Activated CD8-positive, alpha-beta memory T cell treated with anti-CD3 and anti-CD28 coated beads, Interleukin-2, amount 10 ng/mL, durations not matched to agents 7 days and 5 days (primary cell): Measurements from ENCODE around the gene TEN1. TPM values are rescaled to one million over a fixed set of nuclear protein-coding genes. Genes with fewer than 3 reads are reported as not detected.
A peak's percentile ranks its signal among the peaks of the same experiment; 100 is the strongest.

Experiments used
- ATAC-seq: fragments of 150-1000 bp; cut with Tn5 transposase; one replicate; pipeline ENCODE4 v1.10.0; 2021; ENCODE audit warnings: moderate library complexity
- CTCF ChIA-PET: fragments of 350-600 bp; sonication (Branson Sonifier 250); formaldehyde crosslinking; loops from one replicate; lab custom pipeline; 2021; ENCODE audit warnings: antibody characterized with exemption; lab: Charles Lee
- DNase-seq: peaks from one replicate; pipeline ENCODE4 v3.0.0-alpha.2; 2020
- H3K27ac Mint-ChIP-seq: one replicate; pipeline ENCODE4 v1.8.0; 2021; ENCODE audit warnings: mild to moderate bottlenecking, mixed read lengths
- H3K27me3 Mint-ChIP-seq: one replicate; pipeline ENCODE4 v1.8.0; 2021; ENCODE audit warnings: mixed read lengths
- H3K36me3 Mint-ChIP-seq: one replicate; pipeline ENCODE4 v1.8.0; 2021; ENCODE audit warnings: mild to moderate bottlenecking, mixed read lengths
- H3K4me1 Mint-ChIP-seq: one replicate; pipeline ENCODE4 v1.8.0; 2021; ENCODE audit warnings: mixed read lengths
- H3K4me3 Mint-ChIP-seq: one replicate; pipeline ENCODE4 v1.8.0; 2021; ENCODE audit warnings: mild to moderate bottlenecking, moderate library complexity, mixed read lengths
- H3K9me3 Mint-ChIP-seq: one replicate; pipeline ENCODE4 v1.8.0; 2022; ENCODE audit warnings: low read depth, mixed read lengths
- total RNA-seq, 2 experiments: library from RNA; stranded (reverse); gene quantifications; one replicate each; pipeline ENCODE4 v1.2.3, GENCODE V29; 2021

TEN1 gene
- total RNA-seq, 2 experiments from 2014 or later, result 13.3 to 15.1 TPM

GRCh38 chr17:76013377-76013932 is 34.4 kb downstream of the TEN1 start:
- no peak overlapping the region for H3K27ac Mint-ChIP-seq
- no peak overlapping the region for H3K4me3 Mint-ChIP-seq
- H3K27me3 Mint-ChIP-seq, result no peaks in the 10 kb centered on the region

GRCh38 chr17:76014100-76014924 is 35.3 kb downstream of the TEN1 start:
- Mint-ChIP-seq H3K27me3 (no peaks in the 10 kb centered on the region), H3K27ac (no peak overlapping the region), H3K4me1 (peaks cover 4% of the 10 kb centered on the region), H3K9me3 (no peaks in the 10 kb centered on the region), H3K36me3 (no peaks in the 10 kb centered on the region), H3K4me3 (no peak overlapping the region)
- ATAC-seq, result peak; percentile 98
- CTCF ChIA-PET, result interaction anchor here (0.6 to 9.9 kb wide), 79 partner anchors 14 to 598 kb away, joined by 3 to 135 read pairs (median 5); partner anchors contain the start of genes CDK3, EXOC7, FOXJ1 and PRPSAP1
- peak; percentile 85 for DNase-seq

More at GRCh38 chr17:76013377-76013932, 34.4 kb downstream of the TEN1 start:
- DNase-seq (no peak), ATAC-seq (no peak)
- CTCF ChIA-PET, result interaction anchor here (0.6 to 9.9 kb wide), 58 partner anchors 13 to 599 kb away, joined by 3 to 135 read pairs (median 5); partner anchors contain the start of genes CDK3, EXOC7, FOXJ1 and PRPSAP1
- Mint-ChIP-seq H3K9me3 (no peaks in the 10 kb centered on the region), H3K4me1 (peaks cover 4% of the 10 kb centered on the region), H3K36me3 (no peaks in the 10 kb centered on the region)

GRCh38 chr17:76014925-76015261 is 35.9 kb downstream of the TEN1 start:
- no peak for DNase-seq
- Mint-ChIP-seq H3K4me1 (peaks cover 6% of the 10 kb centered on the region), H3K27me3 (no peaks in the 10 kb centered on the region), H3K36me3 (no peaks in the 10 kb centered on the region), H3K9me3 (no peaks in the 10 kb centered on the region), H3K27ac (no peak overlapping the region), H3K4me3 (no peak overlapping the region)
- CTCF ChIA-PET, result interaction anchor here (0.7 to 9.9 kb wide), 56 partner anchors 14 to 383 kb away, joined by 3 to 135 read pairs (median 5); partner anchors contain the start of genes CDK3, EXOC7, FOXJ1 and PRPSAP1
- ATAC-seq, result no peak

GRCh38 chr17:76017481-76018339 is 38.7 kb downstream of the TEN1 start:
- CTCF ChIA-PET, result interaction anchor here (1.0 to 9.9 kb wide), 5 partner anchors 10 to 91 kb away, joined by 3 to 135 read pairs (median 6); partner anchors contain the start of gene CDK3
- H3K27me3 Mint-ChIP-seq, result no peaks in the 10 kb centered on the region
- H3K4me3 Mint-ChIP-seq, result no peak overlapping the region
- ATAC-seq (no peak), DNase-seq (no peak)
- peaks cover 6% of the 10 kb centered on the region for H3K4me1 Mint-ChIP-seq
- no peak overlapping the region for H3K27ac Mint-ChIP-seq
- no peaks in the 10 kb centered on the region for H3K36me3 Mint-ChIP-seq
- no peaks in the 10 kb centered on the region for H3K9me3 Mint-ChIP-seq

GRCh38 chr17:76018340-76018680 is 39.3 kb downstream of the TEN1 start:
- Mint-ChIP-seq H3K4me3 (no peak overlapping the region), H3K4me1 (peaks cover 6% of the 10 kb centered on the region)

GRCh38 chr17:76018801-76019200 is 39.8 kb downstream of the TEN1 start:
- DNase-seq (no peak), ATAC-seq (no peak)
- no peaks in the 10 kb centered on the region for H3K27me3 Mint-ChIP-seq
- H3K4me1 Mint-ChIP-seq, result peaks cover 6% of the 10 kb centered on the region
- CTCF ChIA-PET, result interaction anchor here (0.8 to 9.9 kb wide), 8 partner anchors 8 to 282 kb away, joined by 3 to 135 read pairs (median 4); partner anchors contain the start of genes CDK3 and EXOC7
- H3K27ac Mint-ChIP-seq, result no peak overlapping the region
- no peak overlapping the region for H3K4me3 Mint-ChIP-seq
- no peaks in the 10 kb centered on the region for H3K36me3 Mint-ChIP-seq
- no peaks in the 10 kb centered on the region for H3K9me3 Mint-ChIP-seq

More at GRCh38 chr17:76018340-76018680, 39.3 kb downstream of the TEN1 start:
- Mint-ChIP-seq H3K9me3 (no peaks in the 10 kb centered on the region), H3K36me3 (no peaks in the 10 kb centered on the region), H3K27me3 (no peaks in the 10 kb centered on the region), H3K27ac (no peak overlapping the region)
- CTCF ChIA-PET, result interaction anchor here (1.0 to 9.9 kb wide), 6 partner anchors 12 to 113 kb away, joined by 3 to 135 read pairs (median 10); partner anchors contain the start of gene CDK3
- no peak for DNase-seq
- ATAC-seq, result no peak

- H3K4me3 Mint-ChIP-seq, result no peak overlapping the region
- CTCF ChIA-PET, result interaction anchor here (0.8 to 9.9 kb wide), 9 partner anchors 9 to 281 kb away, joined by 3 to 135 read pairs (median 4); partner anchors contain the start of genes CDK3 and EXOC7
Measured at GRCh38 chr17:76019833-76020467, 40.9 kb downstream of the TEN1 start.

GRCh38 chr17:76022285-76022684 is 43.2 kb downstream of the TEN1 start:
- H3K36me3 Mint-ChIP-seq, result no peaks in the 10 kb centered on the region
- H3K9me3 Mint-ChIP-seq, result no peaks in the 10 kb centered on the region
- H3K27ac Mint-ChIP-seq, result no peak overlapping the region
- peaks cover 2% of the 10 kb centered on the region for H3K4me1 Mint-ChIP-seq
- ATAC-seq (no peak), DNase-seq (no peak)
- CTCF ChIA-PET, result no interaction called here
- no peaks in the 10 kb centered on the region for H3K27me3 Mint-ChIP-seq
- no peak overlapping the region for H3K4me3 Mint-ChIP-seq

More at GRCh38 chr17:76019833-76020467, 40.9 kb downstream of the TEN1 start:
- Mint-ChIP-seq H3K27ac (no peak overlapping the region), H3K27me3 (no peaks in the 10 kb centered on the region), H3K9me3 (no peaks in the 10 kb centered on the region), H3K4me1 (peaks cover 2% of the 10 kb centered on the region), H3K36me3 (no peaks in the 10 kb centered on the region)
- ATAC-seq, result no peak
- DNase-seq, result no peak

GRCh38 chr17:76022973-76023899 is 44.2 kb downstream of the TEN1 start:
- H3K4me3 Mint-ChIP-seq, result no peak overlapping the region

GRCh38 chr17:76023900-76024237 is 44.8 kb downstream of the TEN1 start:
- ATAC-seq (no peak), DNase-seq (no peak)
- H3K27ac Mint-ChIP-seq, result no peak overlapping the region
- CTCF ChIA-PET, result interaction anchor here (0.9 kb wide), 1 partner anchor 18 kb away, joined by 4 read pairs; no protein-coding TSS in a partner anchor
- H3K4me3 Mint-ChIP-seq, result no peak overlapping the region
- no peaks in the 10 kb centered on the region for H3K9me3 Mint-ChIP-seq
- peaks cover 2% of the 10 kb centered on the region for H3K4me1 Mint-ChIP-seq
- H3K27me3 Mint-ChIP-seq, result no peaks in the 10 kb centered on the region
- no peaks in the 10 kb centered on the region for H3K36me3 Mint-ChIP-seq

More at GRCh38 chr17:76022973-76023899, 44.2 kb downstream of the TEN1 start:
- H3K9me3 Mint-ChIP-seq, result no peaks in the 10 kb centered on the region
- H3K4me1 Mint-ChIP-seq, result peaks cover 2% of the 10 kb centered on the region
- ATAC-seq (no peak), DNase-seq (no peak)
- CTCF ChIA-PET, result interaction anchor here (0.9 kb wide), 1 partner anchor 19 kb away, joined by 4 read pairs; no protein-coding TSS in a partner anchor
- H3K27me3 Mint-ChIP-seq, result no peaks in the 10 kb centered on the region
- H3K27ac Mint-ChIP-seq, result no peak overlapping the region
- no peaks in the 10 kb centered on the region for H3K36me3 Mint-ChIP-seq

GRCh38 chr17:76024353-76024752 is 45.3 kb downstream of the TEN1 start:
- Mint-ChIP-seq H3K9me3 (no peaks in the 10 kb centered on the region), H3K4me3 (no peak overlapping the region), H3K27me3 (no peaks in the 10 kb centered on the region), H3K27ac (no peak overlapping the region), H3K36me3 (no peaks in the 10 kb centered on the region), H3K4me1 (peaks cover 4% of the 10 kb centered on the region)
- CTCF ChIA-PET, result interaction anchor here (0.9 kb wide), 1 partner anchor 18 kb away, joined by 4 read pairs; no protein-coding TSS in a partner anchor
- ATAC-seq, result no peak
- no peak for DNase-seq
